Tibial nerve (tissue), 4 donors: ENCODE measurements around the gene IL17B. TPM values are rescaled to one million over a fixed set of nuclear protein-coding genes. Genes with fewer than 3 reads are reported as not detected.

Source experiments
- DNase-seq, 2 donors: peaks; one replicate each; pipeline ENCODE4 v3.0.0-alpha.2; 2019; ENCODE audit warnings: low spot score in 2 of 2
- H3K27ac ChIP-seq, 4 donors: fragments of 200-600 bp; sonication (generic) in 3 of 4; one replicate each; pipeline ENCODE4 v1.5.1; 2017 to 2019; ENCODE audit warnings: mild to moderate bottlenecking in 1 of 4
- H3K27me3 ChIP-seq, 2 donors: fragments of 200-600 bp; sonication (generic) in 1 of 2; one replicate each; pipeline versions ENCODE4 v1.5.1 to v1.6.0; 2017 to 2019
- H3K36me3 ChIP-seq, 3 donors: fragments of 200-600 bp; sonication (generic); one replicate each; pipeline ENCODE4 v1.5.1; 2018 to 2019
- H3K4me1 ChIP-seq, 4 donors: fragments of 200-600 bp; sonication (generic) in 3 of 4; one replicate each; pipeline ENCODE4 v1.5.1; 2017 to 2019
- H3K4me3 ChIP-seq, 4 donors: fragments of 200-600 bp; sonication (generic) in 3 of 4; one replicate each; pipeline ENCODE4 v1.5.1; 2017 to 2019; ENCODE audit warnings: mild to moderate bottlenecking in 1 of 4, moderate library complexity in 1 of 4
- H3K9me3 ChIP-seq, 4 donors: fragments of 200-600 bp; sonication (generic) in 3 of 4; one replicate each; pipeline ENCODE4 v1.5.1; 2017 to 2019
- EP300 ChIP-seq, 2 donors: sonication (generic); formaldehyde crosslinking; IDR thresholded peaks; one replicate each; pipeline ENCODE4 v1.6.1; 2017; ENCODE audit warnings: antibody characterized with exemption in 2 of 2, mild to moderate bottlenecking in 1 of 2
- POLR2A ChIP-seq, 2 donors: fragments of 450-650 bp; IDR thresholded peaks; one replicate each; pipeline ENCODE4 v1.6.1; 2017; ENCODE audit warnings: antibody characterized with exemption in 2 of 2, mild to moderate bottlenecking in 2 of 2, moderate library complexity in 2 of 2
- WGBS, 2 donors: methylation state at CpG; one replicate each; pipeline ENCODE4 v1.1.5; 2018; 5-methylcytosine and 5-hydroxymethylcytosine counted together
- total RNA-seq, 4 donors: library from RNA; depleted of rRNA; stranded (reverse); fragments of >200 nt; gene quantifications; one replicate each; pipeline ENCODE4 v1.1.0, GENCODE V29; 2016
- TF ChIP-seq, protein P1 (sequence below), 5 experiments: fragments of 200-600 bp in 3 of 5; fragments of 450-650 bp in 2 of 5; sonication (generic) in 3 of 5; IDR thresholded peaks; one replicate each; pipeline ENCODE4 v1.5.1; 2016 to 2019; ENCODE audit warnings: antibody characterized with exemption in 5 of 5, mild to moderate bottlenecking in 3 of 5, moderate library complexity in 2 of 5

IL17B gene
- total RNA-seq, 4 donors from 2014 or later, result 22.8 to 109 (median 80.7) TPM

DNA sequence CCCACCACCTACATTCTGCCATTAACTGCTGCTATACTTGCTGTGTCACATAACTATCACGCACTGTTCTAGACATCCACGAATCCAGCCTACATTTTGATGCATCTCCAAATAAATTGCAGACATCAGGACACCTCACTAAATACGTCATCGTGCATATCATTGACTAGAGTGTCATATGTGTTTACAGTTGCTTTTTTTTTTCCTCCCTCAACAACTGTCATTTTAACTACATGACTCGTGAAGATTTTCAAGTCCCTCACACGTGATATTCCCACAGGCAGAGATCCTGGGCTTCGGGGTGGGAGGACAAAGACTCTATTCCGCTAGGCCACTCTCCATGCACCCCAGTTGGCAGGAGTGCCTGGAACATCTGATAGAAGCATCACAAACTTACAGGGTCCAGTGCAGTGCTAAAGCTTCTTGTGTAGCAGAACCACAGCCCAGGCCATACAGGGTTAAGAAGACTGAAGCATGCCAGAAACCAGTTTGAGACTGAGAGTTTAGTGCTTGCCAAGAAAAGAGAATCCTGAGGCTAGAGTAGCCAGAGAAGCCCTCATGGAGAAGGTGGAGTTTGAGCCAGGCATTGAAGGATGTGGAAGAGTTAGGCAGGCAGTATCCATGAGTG is 20.1 kb downstream of the IL17B start:
- no peak for DNase-seq
- Histone ChIP-seq H3K4me1 (peaks cover 0 to 22% (median 1%) of the 10 kb centered on the region in 4 donors), H3K27ac (peak overlapping the region; percentile 21 to 87 (median 72)), H3K27me3 (no peaks in the 10 kb centered on the region), H3K9me3 (no peaks in the 10 kb centered on the region), H3K36me3 (peaks cover 0 to 18% (median 0%) of the 10 kb centered on the region in 3 donors), H3K4me3 (peak overlapping the region in 2 of 4 donors; percentile 84 to 90)
- no peak for TF ChIP-seq EP300 (IDR thresholded peaks at IDR 0.05)
- no peak for TF ChIP-seq POLR2A (IDR thresholded peaks at IDR 0.05)
- TF ChIP-seq, protein P1, sequence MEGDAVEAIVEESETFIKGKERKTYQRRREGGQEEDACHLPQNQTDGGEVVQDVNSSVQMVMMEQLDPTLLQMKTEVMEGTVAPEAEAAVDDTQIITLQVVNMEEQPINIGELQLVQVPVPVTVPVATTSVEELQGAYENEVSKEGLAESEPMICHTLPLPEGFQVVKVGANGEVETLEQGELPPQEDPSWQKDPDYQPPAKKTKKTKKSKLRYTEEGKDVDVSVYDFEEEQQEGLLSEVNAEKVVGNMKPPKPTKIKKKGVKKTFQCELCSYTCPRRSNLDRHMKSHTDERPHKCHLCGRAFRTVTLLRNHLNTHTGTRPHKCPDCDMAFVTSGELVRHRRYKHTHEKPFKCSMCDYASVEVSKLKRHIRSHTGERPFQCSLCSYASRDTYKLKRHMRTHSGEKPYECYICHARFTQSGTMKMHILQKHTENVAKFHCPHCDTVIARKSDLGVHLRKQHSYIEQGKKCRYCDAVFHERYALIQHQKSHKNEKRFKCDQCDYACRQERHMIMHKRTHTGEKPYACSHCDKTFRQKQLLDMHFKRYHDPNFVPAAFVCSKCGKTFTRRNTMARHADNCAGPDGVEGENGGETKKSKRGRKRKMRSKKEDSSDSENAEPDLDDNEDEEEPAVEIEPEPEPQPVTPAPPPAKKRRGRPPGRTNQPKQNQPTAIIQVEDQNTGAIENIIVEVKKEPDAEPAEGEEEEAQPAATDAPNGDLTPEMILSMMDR (IDR thresholded peaks at IDR 0.05), result no peak
- 55 to 58% methylated on average over 8 of the region's 8 CpGs for WGBS, 2 donors

DNA sequence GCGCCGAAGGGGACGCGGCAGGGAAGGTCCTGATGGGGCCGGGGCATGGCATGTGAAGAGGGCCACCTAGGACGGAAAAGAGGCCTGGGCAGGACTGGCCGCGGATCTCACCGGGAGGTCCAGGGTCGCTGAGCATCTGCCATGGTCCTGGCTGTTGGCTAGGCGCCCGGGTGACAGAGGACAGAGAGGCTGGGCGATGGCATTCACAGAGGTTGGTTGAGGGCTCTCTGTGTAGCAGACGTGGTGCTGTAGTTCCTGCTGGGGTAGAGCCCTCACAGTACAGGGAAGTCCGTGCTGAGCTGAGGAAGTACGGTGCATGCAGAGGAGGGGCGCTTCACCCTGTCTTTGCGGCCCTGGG is 20.8 kb downstream of the IL17B start:
- Histone ChIP-seq H3K4me1 (peaks cover 0 to 22% (median 1%) of the 10 kb centered on the region in 4 donors), H3K27ac (peak overlapping the region; percentile 61 to 87 (median 85)), H3K36me3 (peaks cover 0 to 25% (median 0%) of the 10 kb centered on the region in 3 donors), H3K9me3 (no peaks in the 10 kb centered on the region), H3K4me3 (peak overlapping the region; percentile 54 to 90 (median 72)), H3K27me3 (no peaks in the 10 kb centered on the region)
- peak; percentile 32 to 38 for DNase-seq
- WGBS, 2 donors, result 0 to 2% methylated on average over 18 of the region's 18 CpGs
- no peak for TF ChIP-seq EP300 (IDR thresholded peaks at IDR 0.05)
- no peak for TF ChIP-seq POLR2A (IDR thresholded peaks at IDR 0.05)
- TF ChIP-seq, protein P1 (IDR thresholded peaks at IDR 0.05), result no peak

DNA sequence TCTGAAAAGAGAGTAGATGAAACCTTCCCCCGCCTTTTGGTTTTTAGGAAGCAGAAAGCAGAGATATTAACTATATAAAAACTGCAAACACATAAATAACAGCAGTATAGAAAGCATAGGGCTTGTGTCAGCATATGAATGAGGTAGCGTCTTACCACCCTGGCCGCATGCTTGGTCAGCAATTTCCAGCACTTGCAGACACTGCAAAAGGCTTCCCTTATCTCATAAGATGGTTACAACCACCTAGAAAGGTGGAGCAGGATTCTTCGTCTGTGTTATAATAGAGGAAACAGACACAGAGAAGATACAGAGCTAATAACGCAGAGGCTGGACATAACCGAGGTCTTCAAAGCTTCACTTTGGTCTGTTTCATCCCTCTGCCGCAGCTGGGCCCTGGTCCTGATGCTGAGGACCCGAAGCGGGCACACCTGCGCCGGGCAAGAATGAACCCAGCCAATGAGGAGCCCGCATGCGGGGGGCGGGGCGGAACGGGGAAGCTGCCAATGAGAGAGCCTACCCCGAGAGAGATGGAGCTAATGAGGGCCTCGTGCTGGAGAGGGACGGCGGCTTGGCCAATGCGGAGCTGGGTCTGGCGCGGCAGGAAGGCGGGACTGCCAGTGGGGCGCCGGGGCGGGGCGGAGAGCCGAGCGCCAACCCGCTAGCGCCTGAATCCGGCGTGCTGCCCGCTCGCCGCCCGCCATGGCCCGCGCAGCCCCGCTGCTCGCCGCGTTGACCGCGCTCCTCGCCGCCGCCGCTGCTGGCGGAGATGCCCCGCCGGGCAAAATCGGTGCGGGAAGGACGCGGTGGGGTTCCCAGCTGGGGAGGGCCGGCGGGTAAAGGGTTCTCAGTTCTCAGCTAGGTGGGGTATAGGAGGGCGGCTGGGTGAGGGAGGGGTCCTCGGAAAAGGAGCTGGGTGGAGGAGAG is 21.5 kb downstream of the IL17B start, which contains the start of gene PCYOX1L:
TSS of gene PCYOX1L (plus strand) at position 677 of the 924 bp plus-strand sequence. CDS start at position 700, 23 bp downstream.
- H3K4me3 ChIP-seq, result peak within 1 kb of the TSS; percentile 54 to 90 (median 72)
- no peaks in the 10 kb centered on the region for H3K9me3 ChIP-seq
- peaks cover 0 to 22% (median 1%) of the 10 kb centered on the region in 4 donors for H3K4me1 ChIP-seq
- H3K27ac ChIP-seq, result peak within 1 kb of the TSS; percentile 61 to 87 (median 85)
- no peaks in the 10 kb centered on the region for H3K27me3 ChIP-seq
- TF ChIP-seq, protein P1 (IDR thresholded peaks at IDR 0.05), result peak in 1 of 5 experiments; percentile 40
- TF ChIP-seq POLR2A (IDR thresholded peaks at IDR 0.05), result peak; percentile 24 to 69
- peak in 1 of 2 donors; percentile 35 for TF ChIP-seq EP300 (IDR thresholded peaks at IDR 0.05)
- WGBS, 2 donors, result 1 to 2% methylated on average over 34 to 36 of the region's 61 CpGs
- peak; percentile 85 to 92 for DNase-seq
- H3K36me3 ChIP-seq, result peaks cover 0 to 32% (median 0%) of the 10 kb centered on the region in 3 donors

DNA sequence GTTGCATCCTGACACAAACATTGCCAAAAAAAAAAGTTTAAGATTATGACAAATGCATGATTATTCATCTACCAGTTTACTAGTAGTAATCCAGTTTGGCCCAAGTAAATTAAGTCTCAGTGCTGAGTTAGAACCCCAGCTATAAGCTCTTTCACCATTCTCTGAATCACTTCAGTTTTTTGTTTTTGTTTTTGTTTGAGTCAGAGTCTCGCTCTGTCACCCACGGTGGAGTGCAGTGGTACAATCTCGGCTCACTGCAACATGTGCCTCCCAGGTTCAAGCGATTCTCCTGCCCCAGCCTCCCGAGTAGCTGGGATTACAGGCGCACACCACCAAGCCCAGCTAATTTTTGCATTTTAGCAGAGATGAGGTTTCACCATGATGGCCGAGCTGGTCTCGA is 22.7 kb downstream of the IL17B start:
- no peak for DNase-seq
- peaks cover 0 to 22% (median 1%) of the 10 kb centered on the region in 4 donors for H3K4me1 ChIP-seq
- peaks cover 0 to 44% (median 0%) of the 10 kb centered on the region in 3 donors for H3K36me3 ChIP-seq
- H3K4me3 ChIP-seq, result no peak overlapping the region
- TF ChIP-seq, protein P1 (IDR thresholded peaks at IDR 0.05), result no peak
- TF ChIP-seq EP300 (IDR thresholded peaks at IDR 0.05) (no peak), POLR2A (IDR thresholded peaks at IDR 0.05) (no peak)
- no peak overlapping the region for H3K27ac ChIP-seq
- no peaks in the 10 kb centered on the region for H3K27me3 ChIP-seq
- H3K9me3 ChIP-seq, result no peaks in the 10 kb centered on the region
- WGBS, 2 donors, result 93% methylated on average over 8 of the region's 8 CpGs
